ENCODE results near the gene PDP2.
"Not testable (repeated sequence)": the region's sequence is repeated elsewhere in the genome, so short reads cannot be mapped to it uniquely, and the experiment has no call there.

PDP2 gene

DNA sequence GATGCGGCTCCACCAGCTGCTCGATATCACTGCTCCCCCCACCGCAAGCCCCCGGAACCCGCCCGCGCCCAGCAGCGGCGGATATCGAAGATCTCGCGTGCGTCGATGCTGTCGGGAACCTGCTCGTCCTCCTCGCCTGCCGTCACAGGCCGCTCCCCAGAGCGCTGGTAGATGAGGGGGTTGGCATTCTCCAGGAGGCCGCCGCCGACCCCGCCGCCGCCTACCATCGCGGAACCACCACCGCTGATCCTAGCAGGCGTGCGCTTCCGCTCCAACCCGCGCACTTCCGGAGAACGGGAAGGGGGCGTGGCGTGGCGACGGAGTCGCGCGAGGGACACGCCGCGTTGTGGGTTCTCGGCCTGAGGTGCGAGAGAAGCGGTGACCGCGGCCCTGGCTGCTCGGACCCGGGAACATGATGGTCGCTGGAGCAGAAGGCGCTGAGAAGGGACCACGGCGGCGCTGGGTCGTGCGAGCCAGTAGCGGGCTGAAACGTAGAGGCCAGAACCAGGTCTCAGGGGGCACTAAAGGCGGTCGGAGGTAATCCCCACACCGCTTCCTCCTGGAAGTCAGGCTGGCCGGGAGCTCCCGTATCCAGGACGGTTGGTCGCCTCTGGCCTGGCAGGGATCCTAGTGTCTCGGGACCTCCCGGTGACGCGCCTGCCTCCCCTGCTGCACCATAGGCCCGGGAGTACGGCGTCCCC lies 54.0 kb downstream of the PDP2 start, which contains the start of gene CIAO2B:
TSS of gene CIAO2B (minus strand) at position 265 of the 701 bp plus-strand sequence. CDS start at position 227, 38 bp downstream.
- peak within 1 kb of the TSS; percentile 83 for H3K4me3 ChIP-seq (replicated peaks; ENCODE audit: low read depth, low read length)
- TF ChIP-seq, protein P1, sequence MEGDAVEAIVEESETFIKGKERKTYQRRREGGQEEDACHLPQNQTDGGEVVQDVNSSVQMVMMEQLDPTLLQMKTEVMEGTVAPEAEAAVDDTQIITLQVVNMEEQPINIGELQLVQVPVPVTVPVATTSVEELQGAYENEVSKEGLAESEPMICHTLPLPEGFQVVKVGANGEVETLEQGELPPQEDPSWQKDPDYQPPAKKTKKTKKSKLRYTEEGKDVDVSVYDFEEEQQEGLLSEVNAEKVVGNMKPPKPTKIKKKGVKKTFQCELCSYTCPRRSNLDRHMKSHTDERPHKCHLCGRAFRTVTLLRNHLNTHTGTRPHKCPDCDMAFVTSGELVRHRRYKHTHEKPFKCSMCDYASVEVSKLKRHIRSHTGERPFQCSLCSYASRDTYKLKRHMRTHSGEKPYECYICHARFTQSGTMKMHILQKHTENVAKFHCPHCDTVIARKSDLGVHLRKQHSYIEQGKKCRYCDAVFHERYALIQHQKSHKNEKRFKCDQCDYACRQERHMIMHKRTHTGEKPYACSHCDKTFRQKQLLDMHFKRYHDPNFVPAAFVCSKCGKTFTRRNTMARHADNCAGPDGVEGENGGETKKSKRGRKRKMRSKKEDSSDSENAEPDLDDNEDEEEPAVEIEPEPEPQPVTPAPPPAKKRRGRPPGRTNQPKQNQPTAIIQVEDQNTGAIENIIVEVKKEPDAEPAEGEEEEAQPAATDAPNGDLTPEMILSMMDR (IDR thresholded peaks at IDR 0.05; ENCODE audit: low read length, missing control alignments), result no peak
- peak; percentile 87 for DNase-seq (ENCODE audit: low read depth)

GRCh38 chr16:66934839-66935313 lies 54.6 kb downstream of the PDP2 start:
- not testable (repeated sequence) for DNase-seq (ENCODE audit: low read depth)
- peak overlapping the region; percentile 83 for H3K4me3 ChIP-seq (replicated peaks; ENCODE audit: low read depth, low read length)

DNA sequence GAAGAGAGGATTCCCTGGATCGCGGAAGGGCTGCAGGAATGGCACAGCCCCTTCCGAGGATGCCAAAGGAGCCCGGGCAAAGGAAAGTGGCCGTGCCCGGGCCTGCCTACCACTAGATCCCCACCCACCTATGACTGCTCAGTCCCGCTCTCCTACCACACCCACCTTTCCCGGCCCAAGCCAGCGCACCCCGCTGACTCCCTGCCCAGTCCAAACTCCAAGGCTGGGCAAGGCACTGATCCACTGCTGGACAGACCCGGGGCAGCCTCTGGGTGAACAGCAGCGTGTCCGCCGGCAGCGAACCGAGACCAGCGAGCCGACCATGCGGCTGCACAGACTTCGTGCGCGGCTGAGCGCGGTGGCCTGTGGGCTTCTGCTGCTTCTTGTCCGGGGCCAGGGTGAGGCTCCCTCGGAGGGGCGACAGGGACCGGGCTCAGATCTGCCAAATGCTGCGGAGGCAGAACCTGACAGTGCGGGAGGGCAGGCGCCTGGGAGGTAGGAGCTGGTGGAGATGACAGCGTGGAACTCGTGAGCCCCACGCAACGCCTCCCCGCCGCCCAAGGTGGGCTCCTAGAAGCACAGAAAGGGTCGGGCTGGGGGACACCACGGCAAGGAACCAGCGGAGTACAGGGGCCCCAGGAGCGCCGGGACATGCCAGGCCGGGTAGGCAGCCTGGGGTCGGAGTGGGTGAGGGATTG lies 55.1 kb downstream of the PDP2 start, which contains the start of gene CES2:
TSS of gene CES2 (plus strand) at position 203 of the 698 bp plus-strand sequence. CDS start at position 323, 120 bp downstream.
- H3K4me3 ChIP-seq (replicated peaks; ENCODE audit: low read depth, low read length), result peak within 1 kb of the TSS; percentile 83

GRCh38 chr16:66936462-66936861 lies 56.1 kb downstream of the PDP2 start:
- H3K4me3 ChIP-seq (replicated peaks; ENCODE audit: low read depth, low read length), result no peak overlapping the region
- TF ChIP-seq, protein P1 (IDR thresholded peaks at IDR 0.05; ENCODE audit: low read length, missing control alignments), result no peak
- DNase-seq (ENCODE audit: low read depth), result no peak

More for the DNA sequence above, 55.1 kb downstream of the PDP2 start, which contains the start of gene CES2:
- peak; percentile 30 for DNase-seq (ENCODE audit: low read depth)
- TF ChIP-seq, protein P1 (IDR thresholded peaks at IDR 0.05; ENCODE audit: low read length, missing control alignments), result no peak

- no peak for DNase-seq (ENCODE audit: low read depth)
- H3K4me3 ChIP-seq (replicated peaks; ENCODE audit: low read depth, low read length), result no peak overlapping the region
- TF ChIP-seq, protein P1 (IDR thresholded peaks at IDR 0.05; ENCODE audit: low read length, missing control alignments), result no peak
Measured at GRCh38 chr16:66936889-66937554, 56.7 kb downstream of the PDP2 start.

GRCh38 chr16:66937725-66938337 lies 57.5 kb downstream of the PDP2 start:
- TF ChIP-seq, protein P1 (IDR thresholded peaks at IDR 0.05; ENCODE audit: low read length, missing control alignments), result no peak
- no peak for DNase-seq (ENCODE audit: low read depth)
- H3K4me3 ChIP-seq (replicated peaks; ENCODE audit: low read depth, low read length), result no peak overlapping the region
